Suprapubic skin (tissue), 4 donors: ENCODE results near the gene SPIN1. TPM values are rescaled to one million over a fixed set of nuclear protein-coding genes. Genes with fewer than 3 reads are reported as not detected.

Source experiments
- DNase-seq, 2 donors: peaks; one replicate each; pipeline ENCODE4 v3.0.0-alpha.2; 2019; ENCODE audit warnings: low spot score in 2 of 2
- H3K27ac ChIP-seq: fragments of 200-600 bp; sonication (generic); one replicate; pipeline ENCODE4 v1.5.1; 2019
- H3K27me3 ChIP-seq: fragments of 200-600 bp; sonication (generic); one replicate; pipeline ENCODE4 v1.5.1; 2019
- H3K36me3 ChIP-seq: fragments of 200-600 bp; sonication (generic); one replicate; pipeline ENCODE4 v1.5.1; 2019
- H3K4me1 ChIP-seq: fragments of 200-600 bp; sonication (generic); one replicate; pipeline ENCODE4 v1.5.1; 2019
- H3K4me3 ChIP-seq: fragments of 200-600 bp; sonication (generic); one replicate; pipeline ENCODE4 v1.5.1; 2019; ENCODE audit warnings: mild to moderate bottlenecking
- H3K9me3 ChIP-seq: fragments of 200-600 bp; sonication (generic); one replicate; pipeline ENCODE4 v1.5.1; 2019
- CTCF ChIP-seq, 2 donors: fragments of 200-600 bp in 1 of 2; fragments of 450-650 bp in 1 of 2; sonication (generic) in 1 of 2; IDR thresholded peaks; one replicate each; pipeline ENCODE4 v1.5.1; 2016 to 2019; ENCODE audit warnings: antibody characterized with exemption in 2 of 2, mild to moderate bottlenecking in 1 of 2, moderate library complexity in 1 of 2
- EP300 ChIP-seq: sonication (generic); formaldehyde crosslinking; IDR thresholded peaks from one replicate; pipeline ENCODE4 v1.6.1; 2017; ENCODE audit warnings: antibody characterized with exemption
- POLR2A ChIP-seq, 2 donors: fragments of 450-650 bp; IDR thresholded peaks; one replicate each; pipeline ENCODE4 v1.6.1; 2017; ENCODE audit warnings: antibody characterized with exemption in 2 of 2, mild to moderate bottlenecking in 2 of 2, moderate library complexity in 2 of 2
- POLR2AphosphoS5 ChIP-seq, 3 donors: sonication (generic); formaldehyde crosslinking; IDR thresholded peaks; one replicate each; pipeline ENCODE4 v1.6.1; 2017; ENCODE audit warnings: antibody characterized with exemption in 3 of 3
- WGBS: methylation state at CpG from one replicate; pipeline ENCODE4 v1.1.5; 2018; 5-methylcytosine and 5-hydroxymethylcytosine counted together
- total RNA-seq, 4 donors: library from RNA; depleted of rRNA; stranded (reverse); fragments of >200 nt; gene quantifications; one replicate each; pipeline ENCODE4 v1.1.0, GENCODE V29; 2016

Gene SPIN1
- total RNA-seq, 4 donors from 2014 or later, result 44.9 to 60.3 (median 54.4) TPM

- WGBS, result 84% methylated on average over 10 of the region's 10 CpGs
- H3K27ac ChIP-seq, result no peak overlapping the region
These were observed 37.3 kb downstream of the SPIN1 start for GRCh38 chr9:88425538-88425950.

GRCh38 chr9:88426651-88427050, 38.4 kb downstream of the SPIN1 start:
- Histone ChIP-seq H3K4me3 (no peak overlapping the region), H3K36me3 (peaks cover 40% of the 10 kb centered on the region), H3K4me1 (no peaks in the 10 kb centered on the region), H3K9me3 (no peaks in the 10 kb centered on the region), H3K27ac (no peak overlapping the region), H3K27me3 (no peaks in the 10 kb centered on the region)
- TF ChIP-seq CTCF (IDR thresholded peaks at IDR 0.05) (no peak), EP300 (no peak), POLR2A (IDR thresholded peaks at IDR 0.05) (no peak), POLR2AphosphoS5 (IDR thresholded peaks at IDR 0.05) (no peak)
- WGBS, result 98% methylated on average over 1 of the region's 1 CpG
- DNase-seq, result no peak

More at GRCh38 chr9:88425538-88425950, 37.3 kb downstream of the SPIN1 start:
- no peak for TF ChIP-seq POLR2A (IDR thresholded peaks at IDR 0.05)
- no peak for TF ChIP-seq POLR2AphosphoS5 (IDR thresholded peaks at IDR 0.05)
- TF ChIP-seq CTCF (IDR thresholded peaks at IDR 0.05), result no peak
- TF ChIP-seq EP300, result no peak
- no peaks in the 10 kb centered on the region for H3K9me3 ChIP-seq
- peaks cover 40% of the 10 kb centered on the region for H3K36me3 ChIP-seq
- no peak for DNase-seq
- no peak overlapping the region for H3K4me3 ChIP-seq
- no peaks in the 10 kb centered on the region for H3K27me3 ChIP-seq
- no peaks in the 10 kb centered on the region for H3K4me1 ChIP-seq

- H3K4me1 ChIP-seq, result no peaks in the 10 kb centered on the region
- no peak overlapping the region for H3K4me3 ChIP-seq
- no peaks in the 10 kb centered on the region for H3K27me3 ChIP-seq
- no peak overlapping the region for H3K27ac ChIP-seq
- DNase-seq, result no peak
- H3K9me3 ChIP-seq, result no peaks in the 10 kb centered on the region
- WGBS, result 90% methylated on average over 3 of the region's 3 CpGs
- peaks cover 59% of the 10 kb centered on the region for H3K36me3 ChIP-seq
- TF ChIP-seq POLR2AphosphoS5 (IDR thresholded peaks at IDR 0.05) (no peak), EP300 (no peak), CTCF (IDR thresholded peaks at IDR 0.05) (no peak), POLR2A (IDR thresholded peaks at IDR 0.05) (no peak)
These were observed 41.6 kb downstream of the SPIN1 start for GRCh38 chr9:88429595-88430430.

- Histone ChIP-seq H3K27ac (no peak overlapping the region), H3K4me3 (no peak overlapping the region), H3K4me1 (no peaks in the 10 kb centered on the region), H3K9me3 (no peaks in the 10 kb centered on the region), H3K36me3 (peaks cover 59% of the 10 kb centered on the region), H3K27me3 (no peaks in the 10 kb centered on the region)
- WGBS, result 77% methylated on average over 5 of the region's 5 CpGs
- TF ChIP-seq POLR2A (IDR thresholded peaks at IDR 0.05), result no peak
- TF ChIP-seq POLR2AphosphoS5 (IDR thresholded peaks at IDR 0.05), result no peak
- TF ChIP-seq CTCF (IDR thresholded peaks at IDR 0.05), result no peak
- no peak for TF ChIP-seq EP300
- no peak for DNase-seq
These were observed 45.5 kb downstream of the SPIN1 start for GRCh38 chr9:88433583-88434255.

GRCh38 chr9:88435336-88435735, 47.1 kb downstream of the SPIN1 start:
- Histone ChIP-seq H3K27ac (no peak overlapping the region), H3K27me3 (no peaks in the 10 kb centered on the region), H3K4me3 (no peak overlapping the region), H3K4me1 (no peaks in the 10 kb centered on the region), H3K9me3 (no peaks in the 10 kb centered on the region), H3K36me3 (peaks cover 49% of the 10 kb centered on the region)
- TF ChIP-seq POLR2A (IDR thresholded peaks at IDR 0.05), result no peak
- TF ChIP-seq POLR2AphosphoS5 (IDR thresholded peaks at IDR 0.05), result no peak
- no peak for TF ChIP-seq CTCF (IDR thresholded peaks at IDR 0.05)
- no peak for TF ChIP-seq EP300
- no peak for DNase-seq
- 100% methylated on average over 2 of the region's 2 CpGs for WGBS
